K562 (cell line): ENCODE measurements around the gene FAM149A. TPM values are rescaled to one million over a fixed set of nuclear protein-coding genes. Genes with fewer than 3 reads are reported as not detected.

Source experiments
- ATAC-seq: fragments of 200-7000 bp; cut with Tn5 transposase; 3 replicates; pipeline ENCODE4 v1.9.1; 2020; ENCODE audit warnings: moderate library complexity
- BruUV-seq: library from RNA; stranded (reverse); fragments of 400-500 nt; replicated peaks from 2 replicates; lab custom pipeline; 2021; lab: Mats Ljungman, UMichigan
- CTCF ChIA-PET: fragments of 300-600 bp; formaldehyde crosslinking; extraction: SDS; loops from one replicate; lab custom pipeline; 2021; ENCODE audit warnings: low intra/inter-chr PET ratio; lab: Yijun Ruan, JAX
- POLR2A ChIA-PET: fragments of 300-600, 350-650 bp; sonication (Branson Sonifier 250); formaldehyde crosslinking; extraction: SDS; loops from one replicate; lab custom pipeline; 2021; ENCODE audit warnings: antibody characterized with exemption, inconsistent platforms; lab: Yijun Ruan, JAX
- DNase-seq, 4 experiments: peaks; one replicate each; pipeline versions ENCODE4 v3.0.0 to v3.0.0-alpha.2; 2011 to 2018; ENCODE audit warnings: low spot score in 3 of 4, mixed read lengths in 3 of 4; ENCODE audit errors: extremely low read depth in 1 of 4
- FAIRE-seq: peaks from 2 replicates; lab custom pipeline; 2011; peaks lifted over from hg19 to GRCh38; lab: Jason Lieb, UNC
- H2AFZ ChIP-seq: 2 replicates; pipeline ENCODE4 v1.6.0; 2011; ENCODE audit warnings: low read depth, low read length, control low read depth, inconsistent platforms
- H3K27ac ChIP-seq: fragments of 200-600 bp; 3 replicates; pipeline ENCODE4 v1.8.0; 2011; ENCODE audit warnings: low read depth, mild to moderate bottlenecking, control low read depth, inconsistent platforms, low read length, moderate library complexity, mixed read lengths; ENCODE audit errors: extremely low read depth
- H3K27me3 ChIP-seq, 2 experiments: fragments of 300-600 bp in 1 of 2; 2 replicates in 1 of 2; 3 replicates in 1 of 2; pipeline versions ENCODE4 v1.6.0 to v1.8.0; 2011; ENCODE audit warnings: inconsistent platforms in 2 of 2, low read length in 2 of 2, mild to moderate bottlenecking in 1 of 2, mixed read lengths in 1 of 2, moderate library complexity in 1 of 2; ENCODE audit not compliant: control insufficient read depth in 2 of 2, insufficient read depth in 2 of 2
- H3K36me3 ChIP-seq: fragments of 300-600 bp; 3 replicates; pipeline ENCODE4 v1.8.0; 2011; ENCODE audit warnings: mild to moderate bottlenecking, low read length, inconsistent platforms; ENCODE audit not compliant: control insufficient read depth, insufficient read depth
- H3K4me1 ChIP-seq, 2 experiments: fragments of 200-600 bp in 1 of 2; replicated peaks in 1 of 2; 2 replicates in 1 of 2; 3 replicates in 1 of 2; pipeline versions ENCODE4 v1.5.1 to v1.8.0; 2011; ENCODE audit warnings: inconsistent platforms in 2 of 2, low read length in 2 of 2, mild to moderate bottlenecking in 1 of 2, mixed read lengths in 1 of 2, moderate library complexity in 1 of 2; ENCODE audit not compliant: control insufficient read depth in 2 of 2, insufficient read depth in 2 of 2
- H3K4me2 ChIP-seq: 2 replicates; pipeline ENCODE4 v1.6.1; 2011; ENCODE audit warnings: low read length, control low read depth, inconsistent platforms, mixed read lengths; ENCODE audit not compliant: insufficient read depth
- H3K4me3 ChIP-seq: fragments of 200-600 bp; sonication (generic), shearing (Covaris generic); 2 replicates; pipeline ENCODE4 v1.5.1; 2016; ENCODE audit warnings: control low read depth, inconsistent platforms
- H3K79me2 ChIP-seq: fragments of 200-600 bp; 3 replicates; pipeline ENCODE4 v1.8.0; 2011; ENCODE audit warnings: low read length, inconsistent platforms; ENCODE audit not compliant: control insufficient read depth, insufficient read depth
- H3K9ac ChIP-seq, 2 experiments: 2 replicates each; pipeline versions ENCODE4 v1.6.0 to v1.6.1; 2011; ENCODE audit warnings: low read depth in 2 of 2, low read length in 2 of 2, control low read depth in 1 of 2, inconsistent platforms in 1 of 2, mild to moderate bottlenecking in 1 of 2, mixed read lengths in 1 of 2; ENCODE audit not compliant: insufficient read depth in 1 of 2
- H3K9me1 ChIP-seq: one replicate; pipeline ENCODE4 v1.6.0; 2011; ENCODE audit warnings: inconsistent platforms, mild to moderate bottlenecking, low read length, moderate library complexity; ENCODE audit not compliant: control insufficient read depth, insufficient read depth
- H3K9me3 ChIP-seq: replicated peaks from 2 replicates; pipeline ENCODE4 v1.5.1; 2011; ENCODE audit warnings: low read depth, low read length, inconsistent platforms; ENCODE audit not compliant: control insufficient read depth, insufficient read depth
- H4K20me1 ChIP-seq: replicated peaks from 2 replicates; pipeline ENCODE4 v1.6.1; 2011; ENCODE audit warnings: low read length, inconsistent platforms, mixed read lengths; ENCODE audit not compliant: control insufficient read depth, insufficient read depth
- CBX8 ChIP-seq: fragments of 200-600 bp; sonication (generic); IDR thresholded peaks from 2 replicates; pipeline ENCODE4 v1.6.1; 2012; ENCODE audit warnings: borderline replicate concordance, mixed run types, low read depth, mild to moderate bottlenecking, moderate library complexity, mixed read lengths, low read length, control low read depth, inconsistent platforms; ENCODE audit not compliant: poor library complexity, severe bottlenecking; ENCODE audit errors: extremely low read depth
- CTCF ChIP-seq, 3 experiments: IDR thresholded peaks in 2 of 3; conservative IDR thresholded peaks in 1 of 3; 2 replicates each; pipeline ENCODE4 v1.5.1; 2011 to 2012; ENCODE audit warnings: low read length in 3 of 3, mild to moderate bottlenecking in 3 of 3, control low read depth in 2 of 3, improper control_type of control experiment in 1 of 3, inconsistent platforms in 1 of 3, low read depth in 1 of 3, mixed read lengths in 1 of 3, moderate library complexity in 1 of 3; ENCODE audit not compliant: insufficient read depth in 2 of 3
- HMBOX1 ChIP-seq: sonication (generic); IDR thresholded peaks from 2 replicates; pipeline ENCODE4 v1.6.1; 2016
- TAF15 ChIP-seq: fragments of 200-400 bp; formaldehyde crosslinking; IDR thresholded peaks from 2 replicates; pipeline ENCODE4 v1.6.1; 2017; ENCODE audit warnings: mild to moderate bottlenecking, low read depth, low read length, moderate library complexity
- TEAD1 ChIP-seq, 2 experiments: fragments of 450-650 bp in 1 of 2; sonication (generic) in 1 of 2; formaldehyde crosslinking; IDR thresholded peaks; 2 replicates each; pipeline versions ENCODE4 v1.4.0 to v1.8.0; 2020 to 2022; ENCODE audit warnings: mild to moderate bottlenecking in 2 of 2, missing genetic modification reagents in 1 of 2
- WHSC1 ChIP-seq: IDR thresholded peaks from one replicate; pipeline ENCODE4 v1.6.1; 2012; ENCODE audit warnings: low read length, control low read depth, inconsistent platforms
- XRCC5 ChIP-seq: fragments of 200-400 bp; formaldehyde crosslinking; IDR thresholded peaks from 2 replicates; pipeline ENCODE4 v1.6.1; 2017; ENCODE audit warnings: low read depth, mild to moderate bottlenecking, low read length
- ZC3H8 ChIP-seq: fragments of 450-650 bp; IDR thresholded peaks from 2 replicates; pipeline ENCODE4 v1.6.1; 2017
- ZKSCAN8 ChIP-seq: fragments of 200-800 bp; sonication (Bioruptor generic); IDR thresholded peaks from 2 replicates; pipeline ENCODE4 v1.6.1; 2016; ENCODE audit warnings: missing genetic modification characterization, missing compliant biosample characterization
- WGBS: fragments of 100-300 bp; shearing (Covaris generic); methylation state at CpG from one replicate; pipeline ENCODE4 v1.1.6; 2016; ENCODE audit warnings: low coverage, mixed read lengths; ENCODE audit not compliant: insufficient coverage; ENCODE audit errors: missing lambda C conversion rate; 5-methylcytosine and 5-hydroxymethylcytosine counted together
- in situ Hi-C: fragments of 300-500 bp; cut with MboI; formaldehyde crosslinking; loops from 4 replicates; pipeline ENCODE4 v1.15.0; 2018; ENCODE audit warnings: inconsistent platforms, mixed read lengths
- intact Hi-C: fragments of 100-400 bp; cut with micrococcal nuclease; formaldehyde crosslinking; loops from 2 replicates; pipeline ENCODE4 v1.14.2; 2022
- polyA plus RNA-seq, 8 experiments: library from polyadenylated mRNA; depleted of rRNA in 4 of 8; stranded (reverse) in 5 of 8; unstranded in 3 of 8; fragments of >200 nt; fragmentation: Nextera tagmentation in 2 of 8; fragmentation: Illumina TruSeq in 1 of 8; extraction: Ambion mirVana in 2 of 8; extraction: Trizol in 1 of 8; gene quantifications; 2 replicates each; pipeline versions ENCODE4 v1.2.1 to v1.2.3, GENCODE V29; 2011 to 2014; ENCODE audit warnings: inconsistent platforms in 1 of 8, missing spikeins in 1 of 8
- total RNA-seq, 7 experiments: library from RNA; depleted of rRNA in 6 of 7; stranded (reverse); fragments of >200 nt in 6 of 7; fragmentation: Illumina TruSeq in 2 of 7; extraction: Trizol in 2 of 7; gene quantifications; 2 replicates each; pipeline versions ENCODE4 v1.2.1 to v1.2.3, GENCODE V29; 2011 to 2021; ENCODE audit warnings: low replicate concordance in 1 of 7

FAM149A gene
- total and polyA plus RNA-seq, 9 of the 15 experiments (the other 6 are each of a cell fraction or from before 2014, with no cell fraction given), result not detected

- Histone ChIP-seq H3K36me3 (no peaks in the 10 kb centered on the region), H3K27me3 (peaks cover 15 to 50% of the 10 kb centered on the region in 2 experiments; a peak in 4 of 5 replicates), H3K4me2 (no peak overlapping the region), H3K27ac (no peak overlapping the region), H3K79me2 (no peaks in the 10 kb centered on the region), H3K9me3 (no peaks in the 10 kb centered on the region), H3K9me1 (no peaks in the 10 kb centered on the region), H2AFZ (no peak overlapping the region), H3K4me1 (no peaks in the 10 kb centered on the region), H4K20me1 (no peaks in the 10 kb centered on the region; the same call in 1 of the 2 replicates), H3K9ac (no peak overlapping the region), H3K4me3 (no peak overlapping the region)
- in situ Hi-C loops (no loop called here), intact Hi-C loops (no loop called here)
- ChIA-PET CTCF (no interaction called here), POLR2A (interaction anchor here (0.7 to 0.9 kb wide), 2 partner anchors 13 to 696 kb away, joined by 3 read pairs; partner anchors contain the start of gene ANKRD37)
- FAIRE-seq (no peak), ATAC-seq (no peak), DNase-seq (no peak)
- 3% methylated on average over 13 of the region's 17 CpGs for WGBS
- TF ChIP-seq ZKSCAN8 (no peak), TEAD1 (CRISPR knock-in tag; IDR thresholded peaks at IDR 0.05) (no peak), HMBOX1 (no peak)
- BruUV-seq, result no TSS peak
These were observed 12.2 kb upstream of the FAM149A start for GRCh38 chr4:186092296-186092695.

- H3K27me3 ChIP-seq, result peaks cover 21 to 60% of the 10 kb centered on the region in 2 experiments; a peak in 4 of 5 replicates
- WGBS, result 4% methylated on average over 13 of the region's 13 CpGs
- H3K9ac ChIP-seq, result no peak overlapping the region
- no TSS peak for BruUV-seq
- no peak overlapping the region for H3K4me2 ChIP-seq
- POLR2A ChIA-PET, result interaction anchor here (0.7 kb wide), 1 partner anchor 14 kb away, joined by 3 read pairs; no protein-coding TSS in a partner anchor
- intact Hi-C loops (no loop called here), in situ Hi-C loops (no loop called here)
- H3K4me3 ChIP-seq, result no peak overlapping the region
- no peak overlapping the region for H3K27ac ChIP-seq
- H2AFZ ChIP-seq, result no peak overlapping the region
- H4K20me1 ChIP-seq, result no peaks in the 10 kb centered on the region; the same call in 1 of the 2 replicates
- ATAC-seq (no peak), DNase-seq (no peak), FAIRE-seq (no peak)
- no peaks in the 10 kb centered on the region for H3K9me3 ChIP-seq
- no peaks in the 10 kb centered on the region for H3K9me1 ChIP-seq
- H3K4me1 ChIP-seq, result no peaks in the 10 kb centered on the region
- no peaks in the 10 kb centered on the region for H3K36me3 ChIP-seq
- CTCF ChIA-PET, result no interaction called here
- no peaks in the 10 kb centered on the region for H3K79me2 ChIP-seq
- TF ChIP-seq ZC3H8 (no peak), XRCC5 (no peak), CTCF (IDR thresholded peaks at IDR 0.05 in 2 of 3, conservative IDR thresholded peaks at IDR 0.05 in 1 of 3; ENCODE audit: insufficient read depth in 2 of 3, low read depth in 1 of 3, low read length in 3 of 3) (no peak), TAF15 (no peak), CBX8 (no peak), WHSC1 (no peak)
These were observed 9.1 kb upstream of the FAM149A start for GRCh38 chr4:186095406-186095805.
